ENCODE data around the gene OR5K2.

OR5K2 gene

DNA sequence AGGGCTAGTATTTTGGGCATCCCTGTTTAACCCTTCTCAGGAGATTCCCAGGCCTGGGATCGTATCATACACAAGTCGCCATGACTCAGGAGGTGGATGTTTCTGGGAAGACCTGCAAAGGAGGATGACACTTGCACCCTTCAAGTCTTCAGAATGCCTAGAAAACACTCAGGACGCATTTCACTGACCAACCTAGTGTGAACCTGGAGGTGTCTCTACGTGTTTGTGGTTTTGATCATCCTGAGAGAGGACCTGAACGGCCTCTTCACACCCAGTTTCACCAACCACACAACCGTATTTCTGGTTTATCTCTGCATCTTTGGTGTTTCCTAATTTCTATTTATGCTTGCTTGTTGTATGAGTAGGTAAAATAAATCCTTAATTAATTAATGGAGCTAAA is 28.0 kb downstream of the OR5K2 start:
- no peak for DNase-seq

DNA sequence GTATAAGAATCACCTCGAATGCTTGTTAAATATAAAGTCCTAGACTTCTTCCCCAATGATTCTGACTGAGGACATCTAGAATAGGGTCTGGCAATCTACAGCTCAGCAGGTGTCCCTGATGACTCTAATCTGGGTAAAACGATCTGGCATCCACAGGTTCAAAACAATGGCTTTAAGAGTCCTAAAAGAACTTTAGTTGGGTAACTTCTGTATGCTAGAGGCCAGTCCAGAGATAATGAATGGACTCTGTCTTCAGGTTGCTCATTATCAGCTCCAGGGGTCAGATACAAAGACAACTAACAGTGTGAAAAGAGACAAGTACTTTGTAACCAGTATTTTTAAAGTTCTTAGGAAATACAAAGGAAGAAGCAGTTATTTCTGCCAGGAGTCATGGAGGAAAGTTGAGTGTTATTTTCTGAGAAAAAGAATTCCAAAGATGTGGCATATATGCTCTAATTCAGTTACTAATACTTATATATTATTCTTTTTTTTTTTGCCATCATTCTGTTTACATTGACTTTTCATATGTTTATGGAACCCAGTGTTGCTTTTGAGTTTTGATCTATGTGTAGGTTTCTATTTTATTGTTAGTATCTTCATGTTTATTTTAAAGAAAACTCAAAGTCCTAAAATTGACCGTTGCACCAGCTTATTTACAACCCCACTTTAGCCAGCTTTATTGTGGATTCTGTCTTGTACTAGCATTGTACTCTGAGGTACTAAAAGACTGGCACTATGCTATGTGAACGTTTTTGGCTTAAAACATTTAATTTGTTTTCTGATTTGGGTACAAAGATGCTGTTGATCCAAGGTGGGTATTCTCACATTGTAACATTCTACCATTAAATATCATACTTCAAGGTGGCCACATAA is 31.2 kb downstream of the OR5K2 start:
- DNase-seq = no peak

DNA sequence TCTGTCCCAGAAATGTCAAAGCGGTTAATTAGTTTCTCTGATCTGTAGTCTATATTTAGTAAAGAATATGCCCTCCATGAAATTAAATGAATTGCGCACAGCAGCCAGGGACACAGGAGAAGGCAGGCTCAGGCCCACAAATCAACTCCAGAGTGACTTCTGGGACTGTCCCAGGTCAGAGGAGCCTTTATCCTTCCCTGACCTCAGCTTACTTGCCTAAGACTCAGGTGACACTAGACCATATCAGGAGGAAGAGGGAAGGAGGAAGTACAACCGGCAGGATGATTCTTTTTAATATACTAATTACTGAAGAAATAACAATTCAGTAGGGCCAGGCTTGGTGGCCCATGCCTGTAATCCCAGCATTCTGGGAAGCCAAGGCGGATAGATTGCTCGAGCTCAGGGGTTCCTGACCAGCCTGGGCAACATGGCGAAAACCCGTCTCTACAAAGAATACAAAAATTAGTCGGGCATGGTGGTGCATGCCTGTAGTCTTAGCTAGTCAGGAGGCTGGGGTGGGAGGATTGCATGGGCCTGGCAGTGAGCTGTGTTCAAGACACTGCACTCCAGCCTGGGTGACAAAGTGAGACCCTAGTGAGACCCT is 32.5 kb downstream of the OR5K2 start:
- no peak for DNase-seq

DNA sequence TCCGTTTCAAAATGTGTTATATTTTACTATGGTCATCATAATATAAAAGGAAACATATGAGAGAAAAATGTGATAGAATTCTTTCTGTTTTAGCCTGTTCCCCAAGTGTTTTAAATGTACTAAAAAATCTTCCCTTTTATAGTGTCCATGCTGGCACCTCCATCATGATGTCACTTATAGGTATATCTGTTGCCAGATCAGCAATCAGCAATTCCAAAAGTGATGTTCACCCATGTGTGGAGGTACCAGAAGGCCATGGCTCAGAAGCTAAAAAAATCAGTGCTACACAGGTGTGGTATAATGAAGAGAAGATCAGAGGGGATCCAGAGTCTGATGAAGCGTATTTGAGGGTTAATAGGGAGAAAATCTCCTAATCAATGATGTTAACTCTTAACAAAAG is 33.2 kb downstream of the OR5K2 start:
- no peak for DNase-seq

DNA sequence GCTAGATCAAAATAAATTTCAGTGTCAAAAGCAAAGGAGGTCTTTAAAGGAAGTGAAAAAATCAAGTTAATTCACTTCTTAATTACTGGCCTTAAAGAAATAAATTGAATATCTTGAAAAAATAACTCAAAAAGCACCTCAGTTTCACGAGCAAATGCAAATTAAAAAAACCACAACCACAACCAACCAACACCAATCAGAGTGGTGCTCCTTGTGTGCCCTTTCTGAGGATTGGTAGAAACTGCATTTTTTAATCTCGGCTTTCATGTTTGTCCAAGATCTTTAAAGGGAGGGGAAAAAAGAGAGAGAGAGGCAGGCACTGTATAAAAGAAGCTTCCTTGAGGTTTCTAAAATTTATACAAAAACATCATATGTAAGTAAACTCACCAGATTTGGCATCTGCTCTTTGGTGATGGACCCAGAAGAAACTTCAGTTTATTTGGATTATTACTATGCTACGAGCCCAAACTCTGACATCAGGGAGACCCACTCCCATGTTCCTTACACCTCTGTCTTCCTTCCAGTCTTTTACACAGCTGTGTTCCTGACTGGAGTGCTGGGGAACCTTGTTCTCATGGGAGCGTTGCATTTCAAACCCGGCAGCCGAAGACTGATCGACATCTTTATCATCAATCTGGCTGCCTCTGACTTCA is 34.3 kb downstream of the OR5K2 start, which contains the start of gene GPR15:
Gene GPR15 (plus strand): TSS at position 357 of the 653 bp plus-strand sequence. CDS start 56 bp downstream, at position 413.
- DNase-seq = no peak

DNA sequence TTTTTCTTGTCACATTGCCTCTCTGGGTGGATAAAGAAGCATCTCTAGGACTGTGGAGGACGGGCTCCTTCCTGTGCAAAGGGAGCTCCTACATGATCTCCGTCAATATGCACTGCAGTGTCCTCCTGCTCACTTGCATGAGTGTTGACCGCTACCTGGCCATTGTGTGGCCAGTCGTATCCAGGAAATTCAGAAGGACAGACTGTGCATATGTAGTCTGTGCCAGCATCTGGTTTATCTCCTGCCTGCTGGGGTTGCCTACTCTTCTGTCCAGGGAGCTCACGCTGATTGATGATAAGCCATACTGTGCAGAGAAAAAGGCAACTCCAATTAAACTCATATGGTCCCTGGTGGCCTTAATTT is 34.8 kb downstream of the OR5K2 start:
- no peak for DNase-seq

DNA sequence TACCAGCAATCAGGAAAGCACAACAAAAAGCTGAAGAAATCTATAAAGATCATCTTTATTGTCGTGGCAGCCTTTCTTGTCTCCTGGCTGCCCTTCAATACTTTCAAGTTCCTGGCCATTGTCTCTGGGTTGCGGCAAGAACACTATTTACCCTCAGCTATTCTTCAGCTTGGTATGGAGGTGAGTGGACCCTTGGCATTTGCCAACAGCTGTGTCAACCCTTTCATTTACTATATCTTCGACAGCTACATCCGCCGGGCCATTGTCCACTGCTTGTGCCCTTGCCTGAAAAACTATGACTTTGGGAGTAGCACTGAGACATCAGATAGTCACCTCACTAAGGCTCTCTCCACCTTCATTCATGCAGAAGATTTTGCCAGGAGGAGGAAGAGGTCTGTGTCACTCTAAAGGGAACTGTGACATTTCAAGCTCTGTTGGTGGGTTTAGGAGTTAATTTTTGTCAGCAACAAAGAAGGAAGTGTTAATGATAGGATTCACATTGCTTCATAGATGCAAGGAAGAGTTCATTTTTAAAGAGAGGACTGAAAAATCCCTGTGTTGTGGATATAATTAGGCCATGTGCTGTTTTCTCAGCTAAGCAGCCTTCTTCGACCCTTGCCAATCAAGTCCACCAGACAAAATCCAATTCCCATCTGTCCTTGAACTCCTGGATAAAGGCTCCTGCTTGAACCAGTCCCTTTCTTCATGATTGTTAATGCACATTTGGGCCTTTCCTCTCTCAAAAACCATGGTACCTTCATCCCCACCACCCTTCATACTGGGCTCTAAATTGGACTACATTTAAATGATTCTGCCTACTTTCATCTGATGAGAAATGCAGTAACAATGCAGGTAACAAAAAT is 35.5 kb downstream of the OR5K2 start:
- no peak for DNase-seq

DNA sequence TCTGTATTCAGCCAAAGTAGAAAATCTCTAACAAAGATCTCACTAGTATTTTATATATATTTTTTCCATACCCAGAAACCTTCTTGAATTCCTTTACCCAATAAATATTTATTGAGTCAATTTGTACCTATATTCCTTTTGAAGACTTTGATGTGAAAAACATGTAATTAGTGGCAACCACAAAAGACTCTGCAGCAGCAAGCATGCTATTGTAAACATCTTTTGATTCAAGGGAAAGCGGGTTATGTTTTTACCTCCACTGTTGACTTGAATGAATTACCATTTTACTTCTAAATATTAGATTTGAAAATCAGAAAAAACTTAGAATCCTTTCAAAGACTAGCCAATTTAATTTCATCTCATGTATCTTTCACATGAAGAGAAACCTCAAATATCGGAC is 36.7 kb downstream of the OR5K2 start:
- DNase-seq = no peak

DNA sequence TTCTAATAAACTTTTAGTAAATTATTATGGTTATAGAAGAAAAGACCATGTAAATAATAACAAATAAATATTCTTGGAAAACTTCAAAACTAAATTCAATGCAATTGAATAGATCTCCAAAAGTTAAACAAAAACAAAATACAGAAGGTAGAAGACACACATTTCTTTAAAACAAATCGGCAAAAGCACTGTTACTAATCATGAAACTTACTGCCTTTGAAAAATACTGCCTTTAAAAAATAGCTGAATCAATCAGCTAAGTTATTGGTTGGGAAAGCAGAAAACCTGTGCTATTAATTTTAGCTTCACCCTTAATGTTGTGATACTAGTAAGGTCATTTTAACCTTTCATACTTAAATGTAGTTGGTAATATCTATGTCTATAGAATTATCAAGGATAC is 37.3 kb downstream of the OR5K2 start:
- DNase-seq = no peak

DNA sequence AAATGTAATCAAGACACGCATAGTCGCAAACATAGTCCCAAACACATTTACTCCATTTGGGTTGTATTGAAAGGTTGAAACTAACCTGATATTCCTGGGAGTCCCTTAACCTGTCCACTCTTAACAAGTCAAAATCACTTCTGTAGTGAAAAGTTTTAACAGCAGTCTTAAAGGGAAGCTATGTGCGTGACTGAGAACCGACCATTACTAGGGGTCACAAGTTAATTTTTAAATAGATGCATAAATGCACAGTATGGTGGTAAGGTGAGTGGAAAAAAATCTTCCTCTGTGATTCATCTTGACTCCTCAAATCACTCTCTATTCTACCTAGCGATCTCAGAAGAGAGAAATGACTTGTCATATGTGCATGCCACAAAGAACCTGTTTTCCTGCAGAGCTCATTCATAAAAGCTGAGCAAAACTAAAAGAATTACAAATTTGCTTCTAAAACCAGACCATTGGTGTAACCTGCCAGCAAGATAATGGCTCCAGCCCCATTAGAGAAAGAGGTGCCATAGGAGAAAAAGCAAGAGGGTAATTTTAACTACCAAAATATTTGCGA is 39.1 kb downstream of the OR5K2 start:
- DNase-seq = no peak

DNA sequence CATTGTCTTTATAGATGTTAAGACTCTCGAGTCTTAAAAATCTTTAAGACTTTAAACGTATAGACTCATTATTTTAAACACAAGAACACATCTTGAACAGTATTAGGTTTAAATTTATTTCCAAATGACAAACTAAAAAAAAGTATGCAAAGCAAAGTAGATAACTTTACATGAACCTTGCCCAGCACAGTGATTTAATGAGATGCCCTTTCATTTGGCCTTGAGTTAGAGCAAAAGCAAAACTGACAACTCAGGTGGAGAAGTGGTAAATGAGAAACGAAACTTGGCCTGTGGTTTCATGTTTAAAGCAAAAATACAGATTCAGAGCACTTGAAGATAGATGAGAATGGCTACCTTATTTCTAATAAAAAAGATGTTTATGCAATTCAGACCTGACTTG is 42.9 kb downstream of the OR5K2 start:
- DNase-seq = no peak

DNA sequence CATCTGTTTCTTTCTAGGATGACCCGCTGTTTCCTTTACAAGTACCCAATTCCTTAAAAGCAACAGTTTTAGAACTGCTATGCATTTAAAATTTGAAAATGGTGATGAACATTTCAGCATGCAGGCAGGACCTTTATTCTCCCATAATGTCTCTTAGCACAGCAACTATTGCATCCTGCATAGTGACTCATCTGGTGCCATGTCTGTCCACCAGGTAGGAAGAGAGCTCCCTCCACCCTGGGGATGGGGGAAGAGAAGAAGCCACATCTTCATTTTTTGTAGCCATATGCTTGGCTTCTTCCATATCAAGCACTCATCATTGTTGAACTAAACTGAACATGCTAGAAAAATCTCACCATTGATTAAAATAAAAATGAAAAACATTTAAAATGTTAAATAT is 44.2 kb downstream of the OR5K2 start:
- DNase-seq = no peak

DNA sequence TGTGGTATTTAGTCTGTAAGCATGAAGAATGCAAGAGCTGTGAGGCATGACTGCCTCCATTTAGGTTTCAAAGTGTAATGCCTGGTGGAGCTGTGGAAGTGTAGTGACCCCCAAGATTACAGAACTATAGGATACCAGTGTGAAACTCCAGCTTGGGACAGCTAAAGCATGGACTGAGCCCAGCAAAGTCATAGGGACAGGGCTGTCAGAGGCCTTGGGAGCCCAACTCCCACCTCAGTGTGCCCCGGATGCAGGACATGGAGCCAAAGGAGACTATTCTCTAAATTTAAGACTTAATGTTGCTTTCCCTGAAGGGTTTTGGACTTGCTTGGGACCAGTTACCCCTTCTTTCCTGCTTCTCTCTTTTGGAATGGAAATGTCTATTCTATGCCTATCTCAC is 45.1 kb downstream of the OR5K2 start:
- DNase-seq = no peak

DNA sequence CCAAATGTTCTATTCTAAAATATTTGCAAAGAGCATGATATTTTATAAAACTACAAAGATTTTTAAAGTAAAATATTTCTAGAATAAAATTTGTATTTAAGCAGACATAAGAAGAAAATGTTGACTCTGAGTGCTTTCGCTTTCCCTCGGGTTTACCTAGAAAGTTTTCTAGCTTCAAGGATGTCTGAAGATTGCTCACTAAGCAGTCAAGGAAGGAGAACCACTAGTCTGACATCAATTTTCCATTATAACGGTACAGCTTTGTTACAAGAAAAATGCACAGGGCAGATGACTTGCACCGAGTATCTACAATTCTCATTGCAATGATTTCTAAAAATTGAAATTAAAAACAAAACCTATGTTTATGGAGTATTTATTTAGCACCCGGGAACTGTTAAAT is 48.5 kb downstream of the OR5K2 start:
- DNase-seq = no peak
